MM.1S (cell line): ENCODE data around the gene SNX2.

Source experiments
- DNase-seq: peaks from one replicate; pipeline ENCODE4 v3.0.0-alpha.2; 2015
- H2AFZ ChIP-seq: fragments of 300-600 bp; sonication (generic); 2 replicates; pipeline ENCODE4 v1.6.0; 2016; ENCODE audit warnings: antibody characterized with exemption, low read length
- H3F3A ChIP-seq: fragments of 300-600 bp; sonication (generic); 2 replicates; pipeline ENCODE4 v1.6.1; 2016; ENCODE audit warnings: mild to moderate bottlenecking, antibody characterized with exemption, low read length, moderate library complexity, mixed read lengths; ENCODE audit not compliant: insufficient read depth
- H3K27ac ChIP-seq: fragments of 300-600 bp; sonication (generic); 2 replicates; pipeline ENCODE4 v1.5.1; 2016; ENCODE audit warnings: mild to moderate bottlenecking, low read length
- H3K27me3 ChIP-seq: fragments of 300-600 bp; sonication (generic); replicated peaks from 2 replicates; pipeline ENCODE4 v1.6.0; 2016; ENCODE audit warnings: low read length; ENCODE audit not compliant: insufficient read depth
- H3K36me3 ChIP-seq: fragments of 300-600 bp; sonication (generic); replicated peaks from 2 replicates; pipeline ENCODE4 v1.6.1; 2016; ENCODE audit warnings: mild to moderate bottlenecking, low read length, mixed read lengths; ENCODE audit not compliant: insufficient read depth
- H3K4me1 ChIP-seq: fragments of 300-600 bp; sonication (generic); 2 replicates; pipeline ENCODE4 v1.6.1; 2016; ENCODE audit warnings: low read length, mixed read lengths
- H3K4me2 ChIP-seq: fragments of 300-600 bp; sonication (generic); 2 replicates; pipeline ENCODE4 v1.6.0; 2016; ENCODE audit warnings: low read depth, low read length
- H3K4me3 ChIP-seq: fragments of 300-600 bp; sonication (generic); 2 replicates; pipeline ENCODE4 v1.5.1; 2016; ENCODE audit warnings: low read length, mixed read lengths
- H3K79me2 ChIP-seq: fragments of 300-600 bp; sonication (generic); 2 replicates; pipeline ENCODE4 v1.6.1; 2016; ENCODE audit warnings: mixed run types, low read length, mixed read lengths
- H3K9ac ChIP-seq: fragments of 300-600 bp; sonication (generic); 2 replicates; pipeline ENCODE4 v1.6.1; 2016; ENCODE audit warnings: low read length, mixed read lengths
- H3K9me2 ChIP-seq: fragments of 300-600 bp; sonication (generic); replicated peaks from 2 replicates; pipeline ENCODE4 v1.6.1; 2016; ENCODE audit warnings: mild to moderate bottlenecking, low read length, mixed read lengths; ENCODE audit not compliant: insufficient read depth
- H3K9me3 ChIP-seq: fragments of 300-600 bp; sonication (generic); replicated peaks from 2 replicates; pipeline ENCODE4 v1.6.1; 2016; ENCODE audit warnings: mild to moderate bottlenecking, low read length, mixed read lengths; ENCODE audit not compliant: insufficient read depth
- H4K20me1 ChIP-seq: fragments of 300-600 bp; sonication (generic); 2 replicates; pipeline ENCODE4 v1.6.1; 2016; ENCODE audit warnings: mild to moderate bottlenecking, low read length, moderate library complexity, mixed read lengths; ENCODE audit not compliant: insufficient read depth
- EZH2 ChIP-seq: fragments of 300-600 bp; sonication (generic); optimal IDR thresholded peaks from 2 replicates; pipeline ENCODE3; 2017; ENCODE audit warnings: low read depth, mild to moderate bottlenecking, antibody characterized with exemption, low read length, mixed read lengths
- EZH2phosphoT487 ChIP-seq: fragments of 300-600 bp; sonication (generic); IDR thresholded peaks from 2 replicates; pipeline ENCODE4 v1.6.1; 2018; ENCODE audit warnings: antibody characterized with exemption, low read length
- TF ChIP-seq, protein P1 (sequence below): fragments of 300-600 bp; sonication (generic); IDR thresholded peaks from 2 replicates; pipeline ENCODE4 v1.5.1; 2016; ENCODE audit warnings: antibody characterized with exemption, low read length, mixed read lengths

The SNX2 gene

DNA sequence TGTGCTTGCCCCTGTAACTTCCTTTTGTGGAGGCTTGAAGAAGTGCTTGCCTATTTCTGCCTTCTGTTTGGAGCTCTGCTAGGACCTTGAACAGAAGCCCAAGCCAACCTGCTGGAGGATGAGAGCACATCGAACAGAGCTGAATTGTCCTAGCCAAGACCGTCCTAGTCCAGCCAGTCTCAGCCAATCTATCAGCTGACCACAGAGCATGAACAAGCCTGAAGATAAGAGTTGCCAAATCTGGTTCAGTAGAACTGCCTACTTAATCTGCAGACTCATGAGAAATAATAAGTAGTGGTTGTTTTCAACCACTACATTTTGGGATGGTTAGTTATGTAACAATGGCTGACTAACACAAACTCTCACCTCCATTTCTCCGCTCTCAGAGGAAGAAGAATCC is 4.4 kb upstream of the SNX2 start:
- TF ChIP-seq, protein P1, sequence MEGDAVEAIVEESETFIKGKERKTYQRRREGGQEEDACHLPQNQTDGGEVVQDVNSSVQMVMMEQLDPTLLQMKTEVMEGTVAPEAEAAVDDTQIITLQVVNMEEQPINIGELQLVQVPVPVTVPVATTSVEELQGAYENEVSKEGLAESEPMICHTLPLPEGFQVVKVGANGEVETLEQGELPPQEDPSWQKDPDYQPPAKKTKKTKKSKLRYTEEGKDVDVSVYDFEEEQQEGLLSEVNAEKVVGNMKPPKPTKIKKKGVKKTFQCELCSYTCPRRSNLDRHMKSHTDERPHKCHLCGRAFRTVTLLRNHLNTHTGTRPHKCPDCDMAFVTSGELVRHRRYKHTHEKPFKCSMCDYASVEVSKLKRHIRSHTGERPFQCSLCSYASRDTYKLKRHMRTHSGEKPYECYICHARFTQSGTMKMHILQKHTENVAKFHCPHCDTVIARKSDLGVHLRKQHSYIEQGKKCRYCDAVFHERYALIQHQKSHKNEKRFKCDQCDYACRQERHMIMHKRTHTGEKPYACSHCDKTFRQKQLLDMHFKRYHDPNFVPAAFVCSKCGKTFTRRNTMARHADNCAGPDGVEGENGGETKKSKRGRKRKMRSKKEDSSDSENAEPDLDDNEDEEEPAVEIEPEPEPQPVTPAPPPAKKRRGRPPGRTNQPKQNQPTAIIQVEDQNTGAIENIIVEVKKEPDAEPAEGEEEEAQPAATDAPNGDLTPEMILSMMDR = no peak
- no peak overlapping the region for H3K27ac ChIP-seq
- no peaks in the 10 kb centered on the region for H3K4me1 ChIP-seq

DNA sequence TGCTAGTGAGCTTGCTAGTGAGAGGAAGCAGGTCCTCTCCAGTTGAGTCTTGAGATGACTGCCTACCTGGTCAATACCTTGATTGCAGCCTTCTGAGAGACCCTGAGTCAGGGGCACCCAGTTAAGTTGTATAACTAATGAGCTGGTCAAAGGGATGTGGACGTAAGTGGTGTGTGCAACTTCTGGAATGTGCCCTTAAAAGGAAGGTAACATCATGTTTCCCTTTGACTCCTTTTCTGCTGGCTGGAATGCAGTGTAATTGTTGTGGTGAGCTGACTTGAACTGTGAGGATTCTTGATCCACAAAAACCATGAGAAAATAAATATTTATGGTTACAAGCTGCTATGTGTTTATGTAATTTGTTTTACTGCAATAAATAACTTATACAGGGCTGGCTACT is 2.4 kb upstream of the SNX2 start:
- Histone ChIP-seq H3K27me3 (no peaks in the 10 kb centered on the region), H3K4me2 (no peak overlapping the region), H3K27ac (no peak overlapping the region), H3K9ac (no peak overlapping the region), H3K4me3 (no peak overlapping the region), H2AFZ (no peak overlapping the region), H3K9me3 (no peaks in the 10 kb centered on the region), H4K20me1 (0 out of 2 replicates have a peak, but pooled peaks cover 5% of the 10 kb centered on the region), H3K79me2 (peaks cover 23% of the 10 kb centered on the region), H3K36me3 (no peaks in the 10 kb centered on the region), H3K4me1 (peaks cover 12% of the 10 kb centered on the region), H3F3A (peaks cover 8% of the 10 kb centered on the region), H3K9me2 (no peaks in the 10 kb centered on the region)
- TF ChIP-seq, protein P1 = no peak
- no peak for TF ChIP-seq EZH2
- no peak for DNase-seq

More for the DNA sequence above, 4.4 kb upstream of the SNX2 start:
- no peak overlapping the region for H2AFZ ChIP-seq
- H3K36me3 ChIP-seq = no peaks in the 10 kb centered on the region
- DNase-seq = no peak
- H3K27me3 ChIP-seq = no peaks in the 10 kb centered on the region
- no peaks in the 10 kb centered on the region for H3K9me2 ChIP-seq
- no peaks in the 10 kb centered on the region for H4K20me1 ChIP-seq
- H3K79me2 ChIP-seq = peaks cover 4% of the 10 kb centered on the region
- H3K4me3 ChIP-seq = no peak overlapping the region
- no peak overlapping the region for H3K4me2 ChIP-seq
- H3K9ac ChIP-seq = no peak overlapping the region
- no peaks in the 10 kb centered on the region for H3K9me3 ChIP-seq
- peaks cover 3% of the 10 kb centered on the region; the same call in 1 of the 2 replicates for H3F3A ChIP-seq

DNA sequence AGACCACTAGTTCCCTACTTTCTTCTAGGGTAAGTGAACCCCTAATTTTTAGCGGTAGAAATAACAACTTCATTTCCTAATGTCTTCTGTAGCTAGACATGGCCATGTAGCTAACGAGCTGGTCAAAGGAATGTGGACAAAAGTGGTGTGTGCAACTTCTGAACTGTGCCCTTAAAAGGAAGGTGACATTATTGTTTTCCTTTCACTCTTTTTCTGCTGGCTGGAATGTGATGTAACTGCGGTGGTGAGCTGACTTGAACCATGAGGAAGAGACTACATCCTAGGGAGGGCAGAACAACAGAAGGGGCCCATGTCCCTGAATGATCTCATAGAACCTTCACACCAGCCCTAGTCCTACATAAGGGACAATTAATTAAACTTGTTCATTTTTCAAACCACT is 1.3 kb upstream of the SNX2 start:
- H4K20me1 ChIP-seq = 0 out of 2 replicates have a peak, but pooled peaks cover 5% of the 10 kb centered on the region
- no peak overlapping the region for H3K27ac ChIP-seq
- no peak for TF ChIP-seq EZH2
- TF ChIP-seq EZH2phosphoT487 = no peak
- TF ChIP-seq, protein P1 = no peak
- no peaks in the 10 kb centered on the region for H3K9me3 ChIP-seq
- H3K4me2 ChIP-seq = no peak overlapping the region
- H3K4me3 ChIP-seq = no peak overlapping the region
- peaks cover 35% of the 10 kb centered on the region for H3K79me2 ChIP-seq
- DNase-seq = no peak
- H3K4me1 ChIP-seq = peaks cover 15% of the 10 kb centered on the region
- no peak overlapping the region for H2AFZ ChIP-seq
- no peaks in the 10 kb centered on the region for H3K36me3 ChIP-seq
- peaks cover 8% of the 10 kb centered on the region for H3F3A ChIP-seq
- no peak overlapping the region for H3K9ac ChIP-seq
- no peaks in the 10 kb centered on the region for H3K9me2 ChIP-seq
- H3K27me3 ChIP-seq = no peaks in the 10 kb centered on the region
